ENCODE measurements around the gene FSHB. TPM values are rescaled to one million over a fixed set of nuclear protein-coding genes. Genes with fewer than 3 reads are reported as not detected.

FSHB gene
- total and polyA plus RNA-seq, 2 of the 8 experiments (the other 6 are each of a cell fraction or from before 2014, with no cell fraction given): not detected

- no peak for TF ChIP-seq CBX8 (IDR thresholded peaks at IDR 0.05; ENCODE audit: borderline replicate concordance, low read depth, low read length)
- no peak for TF ChIP-seq ASH2L (IDR thresholded peaks at IDR 0.05; ENCODE audit: low read length)
- TF ChIP-seq HDAC2 (IDR thresholded peaks at IDR 0.05; ENCODE audit: borderline replicate concordance in 1 of 2, low read depth in 2 of 2, low read length in 2 of 2): no peak
- TF ChIP-seq, protein P1, sequence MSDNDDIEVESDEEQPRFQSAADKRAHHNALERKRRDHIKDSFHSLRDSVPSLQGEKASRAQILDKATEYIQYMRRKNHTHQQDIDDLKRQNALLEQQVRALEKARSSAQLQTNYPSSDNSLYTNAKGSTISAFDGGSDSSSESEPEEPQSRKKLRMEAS (IDR thresholded peaks at IDR 0.05): no peak
- TF ChIP-seq YY1 (IDR thresholded peaks at IDR 0.05; ENCODE audit: low read depth, low read length): no peak
- TF ChIP-seq BCL11A (IDR thresholded peaks at IDR 0.05; ENCODE audit: low read depth in 2 of 2, low read length in 2 of 2): no peak
- no peak for TF ChIP-seq POU5F1 (IDR thresholded peaks at IDR 0.05; ENCODE audit: low read depth, low read length)
- TF ChIP-seq BACH1 (IDR thresholded peaks at IDR 0.05; ENCODE audit: low read length): no peak
- TF ChIP-seq, protein P2, sequence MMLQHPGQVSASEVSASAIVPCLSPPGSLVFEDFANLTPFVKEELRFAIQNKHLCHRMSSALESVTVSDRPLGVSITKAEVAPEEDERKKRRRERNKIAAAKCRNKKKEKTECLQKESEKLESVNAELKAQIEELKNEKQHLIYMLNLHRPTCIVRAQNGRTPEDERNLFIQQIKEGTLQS (IDR thresholded peaks at IDR 0.05; ENCODE audit: insufficient read depth, low read depth, low read length): no peak
- no peak for TF ChIP-seq SIX5 (IDR thresholded peaks at IDR 0.05; ENCODE audit: low read depth, low read length)
- TF ChIP-seq TAF7 (optimal IDR thresholded peaks at IDR 0.05; ENCODE audit: borderline replicate concordance, low read depth, low read length): no peak
- no peak for TF ChIP-seq GABPA (IDR thresholded peaks at IDR 0.05; ENCODE audit: borderline replicate concordance, insufficient read depth, low read length)
Measured at GRCh38 chr11:30281476-30282288, 50.9 kb downstream of the FSHB start (continued).

Measured in H1 (cell line).